NCI-H1092 treated with DMSO at 0.1 percent for 48 hours (cell line): ENCODE data around the gene TIMM23B.
"Not testable (repeated sequence)": the region's sequence is repeated elsewhere in the genome, so short reads cannot be mapped to it uniquely, and the experiment has no call there.

ENCODE experiments used
- DNase-seq: peaks from one replicate; lab custom pipeline; 2025; lab: John Stamatoyannopoulos, UW

The TIMM23B gene

DNA sequence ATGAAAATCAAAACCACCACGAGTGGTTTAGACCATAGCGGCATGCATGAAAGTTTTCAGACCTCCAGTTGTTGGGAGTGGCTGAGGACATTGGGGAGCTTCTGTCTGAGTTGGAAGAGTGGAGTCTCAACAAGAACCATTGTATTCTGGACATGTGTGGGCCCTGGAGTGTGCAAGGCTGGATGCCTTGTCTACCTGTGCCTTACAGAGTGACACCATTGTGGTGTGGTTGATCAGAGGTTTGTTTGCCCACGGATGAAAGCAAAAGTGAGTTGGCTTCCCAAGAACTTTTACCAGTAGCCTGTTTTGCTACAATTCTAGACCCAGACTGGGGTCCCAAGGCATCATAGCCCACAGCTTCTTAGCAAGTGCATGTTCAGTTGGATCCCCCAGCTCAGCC lies 35.9 kb downstream of the TIMM23B start:
- DNase-seq = not testable (repeated sequence)

DNA sequence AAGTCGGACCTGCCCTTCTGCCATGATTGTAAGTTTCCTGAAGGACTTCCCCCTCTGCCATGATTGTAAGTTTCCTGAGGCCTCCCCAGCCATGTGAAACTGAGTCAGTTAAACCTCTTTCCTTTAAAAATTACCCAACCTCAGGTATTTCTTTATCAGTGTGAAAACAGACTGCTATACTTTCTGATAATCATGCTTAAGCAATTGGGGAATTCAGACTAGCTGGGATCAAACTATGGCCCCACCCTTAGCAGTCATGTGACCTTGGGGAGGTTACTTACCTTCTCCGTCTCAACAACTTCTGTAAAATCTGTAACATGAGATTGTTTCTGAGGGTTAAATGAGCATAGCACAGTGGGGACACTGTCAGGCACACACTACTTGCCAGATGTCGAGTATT lies 45.4 kb downstream of the TIMM23B start:
- DNase-seq = not testable (repeated sequence)

- DNase-seq = not testable (repeated sequence)
Measured at GRCh38 chr10:49988376-49988775, 46.5 kb downstream of the TIMM23B start, which contains the start of gene AGAP6. Gene AGAP6 (plus strand): TSS chr10:49988406. CDS start chr10:49988716, 310 bp downstream.

GRCh38 chr10:49995321-49995720 lies 53.5 kb downstream of the TIMM23B start:
- not testable (repeated sequence) for DNase-seq

- not testable (repeated sequence) for DNase-seq
Measured at GRCh38 chr10:50014024-50014423, 72.2 kb downstream of the TIMM23B start.

DNA sequence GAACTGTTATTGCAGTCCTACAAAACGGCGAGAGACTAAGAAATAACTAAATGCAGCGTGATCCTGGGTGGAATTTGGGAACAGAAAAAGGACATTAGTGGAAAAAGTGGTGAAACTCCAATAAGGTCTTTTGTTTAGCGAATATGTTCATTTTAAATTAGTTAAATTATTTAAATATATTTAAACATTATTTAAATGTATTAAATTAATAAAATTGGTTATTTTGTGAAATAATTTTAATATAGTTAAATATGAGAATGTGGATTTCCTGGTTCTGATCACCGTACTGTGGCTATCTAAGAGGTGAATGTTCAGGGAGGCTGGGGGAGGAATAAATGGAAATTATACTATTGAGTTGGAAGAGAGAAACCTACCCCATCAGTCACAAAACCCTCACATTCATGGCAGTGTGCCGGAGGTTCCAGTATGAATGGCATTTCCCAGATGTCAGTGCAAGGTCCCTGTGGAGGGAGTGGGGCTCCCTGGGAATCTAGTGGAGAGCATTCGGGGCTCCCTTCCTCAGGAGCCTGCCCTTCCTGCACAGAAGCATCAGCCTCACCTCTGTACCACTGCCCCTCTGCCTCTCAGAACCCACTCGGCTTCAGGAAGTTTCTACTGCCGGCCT lies 73.9 kb downstream of the TIMM23B start:
- DNase-seq = not testable (repeated sequence)

DNA sequence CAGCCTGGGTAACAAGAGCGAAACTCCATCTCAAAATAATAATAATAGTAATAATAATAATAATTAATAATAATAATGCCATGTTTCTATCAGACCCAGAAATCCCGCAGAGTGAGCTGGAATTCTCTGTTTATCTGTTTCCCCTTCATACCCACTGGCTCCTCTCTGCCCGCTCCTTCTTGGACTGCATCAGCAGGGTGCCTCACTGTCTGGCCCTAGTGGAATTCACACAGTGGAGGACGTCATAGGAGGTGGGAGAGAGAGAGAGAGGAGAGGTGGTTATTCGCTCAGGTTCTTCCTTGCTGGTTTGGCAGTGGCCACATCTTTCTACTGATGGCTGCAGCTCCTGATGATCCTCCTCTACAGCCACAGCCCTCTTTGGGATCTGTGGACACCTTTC lies 75.1 kb downstream of the TIMM23B start:
- DNase-seq = not testable (repeated sequence)

- DNase-seq = not testable (repeated sequence)
Measured at GRCh38 chr10:50017646-50018045, 75.8 kb downstream of the TIMM23B start.

GRCh38 chr10:50019279-50019678 lies 77.4 kb downstream of the TIMM23B start:
- not testable (repeated sequence) for DNase-seq

GRCh38 chr10:50020451-50021024 lies 78.7 kb downstream of the TIMM23B start:
- DNase-seq = not testable (repeated sequence)

DNA sequence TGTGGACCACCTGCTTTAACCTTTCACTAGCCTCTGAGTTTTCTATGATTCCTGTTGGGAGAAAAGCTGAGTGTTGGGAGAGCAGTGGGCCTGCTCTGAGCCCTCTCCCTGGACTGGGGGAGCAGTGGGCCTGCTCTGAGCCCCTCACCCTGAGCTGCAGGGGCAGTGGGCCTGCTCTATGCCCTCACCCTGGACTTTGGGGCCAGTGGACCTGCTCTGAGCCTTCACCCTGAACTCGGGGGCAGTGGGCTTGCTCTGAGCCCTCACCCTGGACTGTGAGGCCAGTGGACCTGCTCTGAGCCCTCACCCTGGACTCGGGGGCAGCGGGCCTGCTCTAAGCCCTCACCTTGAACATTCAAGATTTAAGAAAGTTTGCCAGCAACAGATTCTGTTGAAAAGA lies 79.8 kb downstream of the TIMM23B start:
- DNase-seq = no peak
